HCT116 (cell line): ENCODE data around the gene NACAD. TPM values are rescaled to one million over a fixed set of nuclear protein-coding genes. Genes with fewer than 3 reads are reported as not detected.

Experiments used
- ATAC-seq: fragments of 200-7000 bp; cut with Tn5 transposase; 2 replicates; pipeline ENCODE4 v1.9.1; 2020; ENCODE audit warnings: mild to moderate bottlenecking, moderate library complexity
- BruUV-seq: library from RNA; stranded (reverse); fragments of 400-500 nt; replicated peaks from 2 replicates; lab custom pipeline; 2021; lab: Mats Ljungman, UMichigan
- CTCF ChIA-PET: fragments of 300-600 bp; sonication (Branson Sonifier 250); formaldehyde crosslinking; loops from one replicate; lab custom pipeline; 2021; ENCODE audit warnings: antibody characterized with exemption; lab: Charles Lee
- POLR2A ChIA-PET: fragments of 300-600, 350-600 bp; sonication (Branson Sonifier 250); formaldehyde crosslinking; loops from one replicate; lab custom pipeline; 2021; ENCODE audit warnings: antibody characterized with exemption; lab: Charles Lee
- RAD21 ChIA-PET, 2 experiments: fragments of 300-600 bp; sonication (Branson Sonifier 250); formaldehyde crosslinking; loops; one replicate each; lab custom pipeline; 2023; ENCODE audit warnings: low total read pairs in 2 of 2; ENCODE audit not compliant: uncharacterized antibody in 2 of 2, unreplicated experiment in 2 of 2, low non-redundant PET in 1 of 2; lab: Charles Lee
- DNase-seq: peaks from one replicate; pipeline ENCODE4 v3.0.0-alpha.2; 2010; ENCODE audit warnings: low read depth, low spot score
- H2AFZ ChIP-seq: fragments of 200-600 bp; shearing (Covaris generic), sonication (generic); 2 replicates; pipeline ENCODE4 v1.6.1; 2017; ENCODE audit warnings: low read depth, mixed run types, mixed read lengths, antibody characterized with exemption, low read length; ENCODE audit not compliant: poor library complexity, severe bottlenecking
- H3K27ac ChIP-seq: 2 replicates; pipeline ENCODE4 v1.5.1; 2012; ENCODE audit warnings: low read depth, low read length
- H3K27me3 ChIP-seq: fragments of 200-600 bp; sonication (generic); 2 replicates; pipeline ENCODE4 v1.6.1; 2016; ENCODE audit warnings: mixed run types, low read length, mixed read lengths; ENCODE audit not compliant: insufficient read depth
- H3K36me3 ChIP-seq, 2 experiments: fragments of 200-500 bp in 1 of 2; fragments of 200-600 bp in 1 of 2; sonication (Bioruptor generic) in 1 of 2; sonication (generic) in 1 of 2; 2 replicates each; pipeline versions ENCODE4 v1.5.1 to v1.6.1; 2014 to 2016; ENCODE audit warnings: low read length in 2 of 2, inconsistent platforms in 1 of 2, mixed read lengths in 1 of 2, mixed run types in 1 of 2; ENCODE audit not compliant: insufficient read depth in 2 of 2, control insufficient read depth in 1 of 2
- H3K4me1 ChIP-seq, 2 experiments: fragments of 200-600 bp in 1 of 2; sonication (generic) in 1 of 2; 2 replicates each; pipeline versions ENCODE4 v1.5.1 to v1.6.1; 2012 to 2017; ENCODE audit warnings: low read length in 2 of 2, inconsistent platforms in 1 of 2, mild to moderate bottlenecking in 1 of 2, mixed read lengths in 1 of 2, mixed run types in 1 of 2, moderate library complexity in 1 of 2; ENCODE audit not compliant: insufficient read depth in 2 of 2, control insufficient read depth in 1 of 2
- H3K4me2 ChIP-seq: fragments of 200-600 bp; sonication (generic); 2 replicates; pipeline ENCODE4 v1.6.1; 2017; ENCODE audit warnings: mixed run types, low read length, mixed read lengths
- H3K4me3 ChIP-seq, 2 experiments: fragments of 200-600 bp in 1 of 2; sonication (generic) in 1 of 2; replicated peaks in 1 of 2; 2 replicates each; pipeline ENCODE4 v1.5.1; 2011 to 2016; ENCODE audit warnings: low read length in 2 of 2, control low read depth in 1 of 2, low read depth in 1 of 2, mild to moderate bottlenecking in 1 of 2, mixed read lengths in 1 of 2, mixed run types in 1 of 2
- H3K79me2 ChIP-seq: fragments of 200-600 bp; sonication (generic); 2 replicates; pipeline ENCODE4 v1.6.1; 2017; ENCODE audit warnings: mild to moderate bottlenecking, mixed run types, low read length, moderate library complexity, mixed read lengths; ENCODE audit not compliant: insufficient read depth
- H3K9ac ChIP-seq: fragments of 200-600 bp; sonication (generic); 2 replicates; pipeline ENCODE4 v1.6.1; 2016; ENCODE audit warnings: low read length, mixed read lengths
- H3K9me2 ChIP-seq: fragments of 200-600 bp; sonication (generic), shearing (Covaris generic); 2 replicates; pipeline ENCODE4 v1.6.1; 2017; ENCODE audit warnings: mixed run types, mild to moderate bottlenecking, moderate library complexity; ENCODE audit not compliant: insufficient read depth
- H3K9me3 ChIP-seq, 2 experiments: fragments of 200-500 bp in 1 of 2; fragments of 200-600 bp in 1 of 2; sonication (Bioruptor generic) in 1 of 2; sonication (generic) in 1 of 2; 2 replicates each; pipeline ENCODE4 v1.6.1; 2014 to 2017; ENCODE audit warnings: low read length in 2 of 2, mixed read lengths in 2 of 2, inconsistent platforms in 1 of 2, low read depth in 1 of 2, mild to moderate bottlenecking in 1 of 2, mixed run types in 1 of 2, moderate library complexity in 1 of 2; ENCODE audit not compliant: control insufficient read depth in 1 of 2, insufficient read depth in 1 of 2
- H4K20me1 ChIP-seq: fragments of 200-600 bp; sonication (generic), shearing (Covaris generic); 2 replicates; pipeline ENCODE4 v1.6.1; 2017; ENCODE audit warnings: mixed run types, mild to moderate bottlenecking, moderate library complexity; ENCODE audit not compliant: insufficient read depth
- CBX3 ChIP-seq: IDR thresholded peaks from 2 replicates; pipeline ENCODE4 v1.6.1; 2012; ENCODE audit warnings: low read depth
- CEBPB ChIP-seq: IDR thresholded peaks from 2 replicates; pipeline ENCODE4 v1.6.1; 2012; ENCODE audit warnings: low read depth
- EGR1 ChIP-seq: IDR thresholded peaks from 2 replicates; pipeline ENCODE4 v1.6.1; 2012; ENCODE audit warnings: low read depth
- ELF1 ChIP-seq: IDR thresholded peaks from 2 replicates; pipeline ENCODE4 v1.6.1; 2012; ENCODE audit warnings: low read depth, borderline replicate concordance
- EZH2 ChIP-seq: fragments of 200-600 bp; sonication (generic); IDR thresholded peaks from 2 replicates; pipeline ENCODE4 v1.6.1; 2017; ENCODE audit warnings: antibody characterized with exemption, mixed run types
- EZH2phosphoT487 ChIP-seq: fragments of 200-600 bp; IDR thresholded peaks from 2 replicates; pipeline ENCODE4 v1.6.1; 2018; ENCODE audit warnings: antibody characterized with exemption, borderline replicate concordance
- FOSL1 ChIP-seq: IDR thresholded peaks from 2 replicates; pipeline ENCODE4 v1.6.1; 2012; ENCODE audit warnings: low read depth
- JUND ChIP-seq: IDR thresholded peaks from 2 replicates; pipeline ENCODE4 v1.6.1; 2012
- POLR2A ChIP-seq: IDR thresholded peaks from 2 replicates; pipeline ENCODE4 v1.7.0; 2011; ENCODE audit warnings: borderline replicate concordance; ENCODE audit not compliant: insufficient read depth, insufficient read length; ENCODE audit errors: extremely low read depth
- POLR2AphosphoS5 ChIP-seq: IDR thresholded peaks from 2 replicates; pipeline ENCODE4 v1.6.1; 2011; ENCODE audit warnings: mild to moderate bottlenecking, low read depth, low read length, moderate library complexity
- RAD21 ChIP-seq: IDR thresholded peaks from 2 replicates; pipeline ENCODE4 v1.6.1; 2012; ENCODE audit warnings: low read depth, mild to moderate bottlenecking
- SP1 ChIP-seq: IDR thresholded peaks from 2 replicates; pipeline ENCODE4 v1.6.1; 2012; ENCODE audit warnings: low read depth
- TCF7L2 ChIP-seq: IDR thresholded peaks from 2 replicates; pipeline ENCODE4 v1.7.0; 2011; ENCODE audit warnings: borderline replicate concordance, inconsistent platforms; ENCODE audit not compliant: insufficient read depth, insufficient read length; ENCODE audit errors: extremely low read depth
- YY1 ChIP-seq: IDR thresholded peaks from 2 replicates; pipeline ENCODE4 v1.6.1; 2011; ENCODE audit warnings: low read length, low read depth, moderate library complexity, mild to moderate bottlenecking; ENCODE audit not compliant: insufficient replicate concordance; ENCODE audit errors: extremely low read depth
- ZFX ChIP-seq: fragments of 450-650 bp; IDR thresholded peaks from 2 replicates; pipeline ENCODE4 v1.6.1; 2017
- ZNF274 ChIP-seq: fragments of 200-500 bp; sonication (Bioruptor generic); IDR thresholded peaks from 2 replicates; pipeline ENCODE4 v1.6.1; 2014; ENCODE audit warnings: mild to moderate bottlenecking, low read depth, low read length, inconsistent platforms
- intact Hi-C: fragments of 100-400 bp; cut with micrococcal nuclease; formaldehyde crosslinking; loops from 2 replicates; pipeline ENCODE4 v1.10.0; 2022
- total RNA-seq: library from RNA; stranded (reverse); gene quantifications from one replicate; pipeline ENCODE4 v1.2.1, GENCODE V29; 2021; ENCODE audit not compliant: unreplicated experiment
- TF ChIP-seq, protein P1 (sequence below): IDR thresholded peaks from 2 replicates; pipeline ENCODE4 v1.6.1; 2012; ENCODE audit warnings: low read depth
- TF ChIP-seq, protein P2 (sequence below): IDR thresholded peaks from 2 replicates; pipeline ENCODE4 v1.6.1; 2012
- TF ChIP-seq, protein P3 (sequence below): IDR thresholded peaks from 2 replicates; pipeline ENCODE4 v1.6.1; 2011; ENCODE audit warnings: mild to moderate bottlenecking, low read length, moderate library complexity; ENCODE audit not compliant: insufficient replicate concordance; ENCODE audit errors: extremely low read depth

The NACAD gene
- total RNA-seq, 1 experiment from 2014 or later = 0.05 TPM

DNA sequence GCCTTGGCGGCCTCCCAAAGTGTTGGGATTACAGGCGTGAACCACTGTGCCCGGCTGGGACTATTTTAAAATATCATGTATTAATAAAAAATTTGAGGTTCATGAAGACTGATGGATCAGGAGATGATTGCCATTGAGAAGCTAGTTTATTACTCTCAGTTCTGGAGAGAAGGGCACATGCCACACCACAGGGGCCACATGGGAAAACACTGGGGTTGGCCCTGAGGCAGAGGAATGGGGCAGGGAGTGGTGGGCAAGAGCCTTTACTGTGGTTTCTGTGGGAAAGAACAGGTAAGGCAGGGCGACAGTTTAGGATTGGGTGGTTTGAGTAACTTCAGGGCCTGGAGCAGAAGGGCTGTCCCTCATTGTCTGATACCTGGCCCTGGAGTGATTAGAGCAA is 29.5 kb upstream of the NACAD start:
- TF ChIP-seq ELF1 (no peak), YY1 (no peak), EZH2phosphoT487 (no peak), EZH2 (no peak), JUND (no peak), CEBPB (no peak), CBX3 (no peak), EGR1 (no peak), ZFX (no peak), POLR2AphosphoS5 (no peak), FOSL1 (no peak), POLR2A (no peak), RAD21 (no peak), SP1 (no peak), TCF7L2 (no peak), ZNF274 (no peak)
- TF ChIP-seq, protein P1, sequence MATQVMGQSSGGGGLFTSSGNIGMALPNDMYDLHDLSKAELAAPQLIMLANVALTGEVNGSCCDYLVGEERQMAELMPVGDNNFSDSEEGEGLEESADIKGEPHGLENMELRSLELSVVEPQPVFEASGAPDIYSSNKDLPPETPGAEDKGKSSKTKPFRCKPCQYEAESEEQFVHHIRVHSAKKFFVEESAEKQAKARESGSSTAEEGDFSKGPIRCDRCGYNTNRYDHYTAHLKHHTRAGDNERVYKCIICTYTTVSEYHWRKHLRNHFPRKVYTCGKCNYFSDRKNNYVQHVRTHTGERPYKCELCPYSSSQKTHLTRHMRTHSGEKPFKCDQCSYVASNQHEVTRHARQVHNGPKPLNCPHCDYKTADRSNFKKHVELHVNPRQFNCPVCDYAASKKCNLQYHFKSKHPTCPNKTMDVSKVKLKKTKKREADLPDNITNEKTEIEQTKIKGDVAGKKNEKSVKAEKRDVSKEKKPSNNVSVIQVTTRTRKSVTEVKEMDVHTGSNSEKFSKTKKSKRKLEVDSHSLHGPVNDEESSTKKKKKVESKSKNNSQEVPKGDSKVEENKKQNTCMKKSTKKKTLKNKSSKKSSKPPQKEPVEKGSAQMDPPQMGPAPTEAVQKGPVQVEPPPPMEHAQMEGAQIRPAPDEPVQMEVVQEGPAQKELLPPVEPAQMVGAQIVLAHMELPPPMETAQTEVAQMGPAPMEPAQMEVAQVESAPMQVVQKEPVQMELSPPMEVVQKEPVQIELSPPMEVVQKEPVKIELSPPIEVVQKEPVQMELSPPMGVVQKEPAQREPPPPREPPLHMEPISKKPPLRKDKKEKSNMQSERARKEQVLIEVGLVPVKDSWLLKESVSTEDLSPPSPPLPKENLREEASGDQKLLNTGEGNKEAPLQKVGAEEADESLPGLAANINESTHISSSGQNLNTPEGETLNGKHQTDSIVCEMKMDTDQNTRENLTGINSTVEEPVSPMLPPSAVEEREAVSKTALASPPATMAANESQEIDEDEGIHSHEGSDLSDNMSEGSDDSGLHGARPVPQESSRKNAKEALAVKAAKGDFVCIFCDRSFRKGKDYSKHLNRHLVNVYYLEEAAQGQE = no peak
- TF ChIP-seq, protein P2, sequence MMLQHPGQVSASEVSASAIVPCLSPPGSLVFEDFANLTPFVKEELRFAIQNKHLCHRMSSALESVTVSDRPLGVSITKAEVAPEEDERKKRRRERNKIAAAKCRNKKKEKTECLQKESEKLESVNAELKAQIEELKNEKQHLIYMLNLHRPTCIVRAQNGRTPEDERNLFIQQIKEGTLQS = no peak
- TF ChIP-seq, protein P3, sequence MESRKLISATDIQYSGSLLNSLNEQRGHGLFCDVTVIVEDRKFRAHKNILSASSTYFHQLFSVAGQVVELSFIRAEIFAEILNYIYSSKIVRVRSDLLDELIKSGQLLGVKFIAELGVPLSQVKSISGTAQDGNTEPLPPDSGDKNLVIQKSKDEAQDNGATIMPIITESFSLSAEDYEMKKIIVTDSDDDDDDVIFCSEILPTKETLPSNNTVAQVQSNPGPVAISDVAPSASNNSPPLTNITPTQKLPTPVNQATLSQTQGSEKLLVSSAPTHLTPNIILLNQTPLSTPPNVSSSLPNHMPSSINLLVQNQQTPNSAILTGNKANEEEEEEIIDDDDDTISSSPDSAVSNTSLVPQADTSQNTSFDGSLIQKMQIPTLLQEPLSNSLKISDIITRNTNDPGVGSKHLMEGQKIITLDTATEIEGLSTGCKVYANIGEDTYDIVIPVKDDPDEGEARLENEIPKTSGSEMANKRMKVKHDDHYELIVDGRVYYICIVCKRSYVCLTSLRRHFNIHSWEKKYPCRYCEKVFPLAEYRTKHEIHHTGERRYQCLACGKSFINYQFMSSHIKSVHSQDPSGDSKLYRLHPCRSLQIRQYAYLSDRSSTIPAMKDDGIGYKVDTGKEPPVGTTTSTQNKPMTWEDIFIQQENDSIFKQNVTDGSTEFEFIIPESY = no peak
- no peak overlapping the region for H2AFZ ChIP-seq
- no peaks in the 10 kb centered on the region for H4K20me1 ChIP-seq
- no peaks in the 10 kb centered on the region for H3K9me2 ChIP-seq
- no peak overlapping the region for H3K4me3 ChIP-seq
- H3K4me2 ChIP-seq = no peak overlapping the region
- ChIA-PET CTCF (no interaction called here), POLR2A (no interaction called here), RAD21 (no interaction called here)
- H3K36me3 ChIP-seq = no peaks in the 10 kb centered on the region
- no peak for DNase-seq
- BruUV-seq = no TSS peak
- H3K4me1 ChIP-seq = no peaks in the 10 kb centered on the region
- ATAC-seq = no peak
- no peaks in the 10 kb centered on the region for H3K27me3 ChIP-seq
- H3K9me3 ChIP-seq = no peaks in the 10 kb centered on the region
- intact Hi-C loops = no loop called here
- no peaks in the 10 kb centered on the region for H3K79me2 ChIP-seq
- H3K9ac ChIP-seq = no peak overlapping the region
- no peak overlapping the region for H3K27ac ChIP-seq
